ENCODE measurements around the gene SCAI.

DNA sequence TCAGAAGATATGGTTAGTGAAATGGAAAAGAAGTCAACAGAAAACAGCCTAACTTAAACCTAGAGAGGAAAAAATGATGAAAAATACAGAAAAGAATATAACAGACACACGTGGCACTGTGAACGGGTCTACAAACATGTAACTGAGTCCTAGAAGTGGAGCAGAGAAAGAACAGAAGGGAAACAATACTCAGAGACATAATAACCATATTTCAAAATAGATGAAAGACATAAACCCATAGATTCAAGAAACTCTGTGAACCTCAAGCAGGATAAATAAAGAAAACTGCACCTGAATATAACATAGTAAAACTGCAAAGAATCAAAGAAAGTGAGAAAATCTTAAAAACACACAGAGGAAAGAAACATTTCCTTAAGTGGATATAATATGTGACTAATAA, 134.7 kb downstream of the SCAI start:
- TF ChIP-seq EZH2 (IDR thresholded peaks at IDR 0.05): no peak
- TF ChIP-seq POLR2AphosphoS5 (IDR thresholded peaks at IDR 0.05; ENCODE audit: borderline replicate concordance, low read depth, low read length): no peak
- TF ChIP-seq FOXP2 (optimal IDR thresholded peaks at IDR 0.05; ENCODE audit: control extremely low read depth, extremely low read length, insufficient read depth): no peak

Measured in SK-N-MC (cell line).